ENCODE results near the gene HMGN2. TPM values are rescaled to one million over a fixed set of nuclear protein-coding genes. Genes with fewer than 3 reads are reported as not detected.
A peak's percentile ranks its signal among the peaks of the same experiment; 100 is the strongest.

Gene HMGN2
- total RNA-seq, 1 experiment from 2014 or later: 414 TPM

DNA sequence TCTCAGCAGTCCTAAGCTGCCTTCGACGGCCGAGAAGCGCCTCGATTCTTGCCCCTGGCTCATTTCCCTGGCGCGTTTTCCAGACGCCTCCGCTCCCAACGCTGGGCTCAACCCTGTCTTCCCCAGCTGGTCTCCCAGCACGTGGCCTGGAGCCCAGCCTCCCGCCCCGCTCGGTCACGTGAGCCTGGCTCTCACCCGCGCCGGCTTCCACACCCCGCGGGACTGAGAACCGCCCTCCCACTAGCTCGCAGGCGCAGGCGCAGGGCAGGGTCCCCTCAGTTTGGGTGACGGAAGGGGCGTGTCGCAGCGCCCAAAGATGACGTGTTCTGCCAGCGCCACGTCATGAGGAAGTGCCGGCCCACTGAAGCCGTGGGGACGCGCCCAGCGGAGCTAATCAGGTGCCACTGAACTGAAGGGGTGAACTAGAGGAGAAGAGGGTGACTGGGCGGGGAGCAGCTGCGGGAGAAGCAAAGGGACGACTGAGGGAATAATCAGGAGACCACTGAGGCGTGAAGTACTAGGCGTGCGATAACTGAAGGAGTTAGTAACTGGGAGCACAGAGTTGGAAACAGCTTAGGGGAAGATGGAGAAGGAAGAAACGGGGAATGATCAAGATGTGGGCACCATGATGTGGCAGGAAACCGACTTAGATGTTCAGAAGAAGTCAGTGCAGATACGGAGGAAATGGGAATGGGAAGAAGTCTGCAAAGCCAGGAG, 40.1 kb upstream of the HMGN2 start, which contains the start of gene DHDDS (continued):
- TF ChIP-seq KAT7 (CRISPR knock-in tag; IDR thresholded peaks at IDR 0.05; ENCODE audit: borderline replicate concordance) (peak; percentile 82), ZNF121 (CRISPR knock-in tag; IDR thresholded peaks at IDR 0.05) (peak; percentile 65), CREM (CRISPR knock-in tag; IDR thresholded peaks at IDR 0.05) (peak; percentile 99), ZNF232 (CRISPR knock-in tag; IDR thresholded peaks at IDR 0.05) (no peak), IRF2 (CRISPR knock-in tag; IDR thresholded peaks at IDR 0.05; ENCODE audit: borderline replicate concordance, low read depth) (no peak), CDX4 (CRISPR knock-in tag; IDR thresholded peaks at IDR 0.05; ENCODE audit: borderline replicate concordance) (no peak), JAZF1 (CRISPR knock-in tag; IDR thresholded peaks at IDR 0.05) (no peak), NFATC4 (CRISPR knock-in tag; IDR thresholded peaks at IDR 0.05) (peak; percentile 53), NFYB (CRISPR knock-in tag; conservative IDR thresholded peaks at IDR 0.05; ENCODE audit: low read depth) (no peak), SMAD4 (CRISPR knock-in tag; IDR thresholded peaks at IDR 0.05) (no peak), ATF6 (CRISPR knock-in tag; IDR thresholded peaks at IDR 0.05) (no peak), NR3C1 (CRISPR knock-in tag; conservative IDR thresholded peaks at IDR 0.05; ENCODE audit: low read depth) (no peak), ZSCAN18 (CRISPR knock-in tag; IDR thresholded peaks at IDR 0.05) (no peak), ZNF416 (CRISPR knock-in tag; IDR thresholded peaks at IDR 0.05) (no peak; the same call in 1 of the 2 replicates), ZNF423 (CRISPR knock-in tag; IDR thresholded peaks at IDR 0.05) (peak; percentile 35; the same call in 1 of the 2 replicates), ZNF219 (CRISPR knock-in tag; IDR thresholded peaks at IDR 0.05; ENCODE audit: borderline replicate concordance) (peak; percentile 72; the same call in 1 of the 2 replicates), ZNF396 (CRISPR knock-in tag; IDR thresholded peaks at IDR 0.05; ENCODE audit: borderline replicate concordance) (no peak)
- TF ChIP-seq, protein P1, sequence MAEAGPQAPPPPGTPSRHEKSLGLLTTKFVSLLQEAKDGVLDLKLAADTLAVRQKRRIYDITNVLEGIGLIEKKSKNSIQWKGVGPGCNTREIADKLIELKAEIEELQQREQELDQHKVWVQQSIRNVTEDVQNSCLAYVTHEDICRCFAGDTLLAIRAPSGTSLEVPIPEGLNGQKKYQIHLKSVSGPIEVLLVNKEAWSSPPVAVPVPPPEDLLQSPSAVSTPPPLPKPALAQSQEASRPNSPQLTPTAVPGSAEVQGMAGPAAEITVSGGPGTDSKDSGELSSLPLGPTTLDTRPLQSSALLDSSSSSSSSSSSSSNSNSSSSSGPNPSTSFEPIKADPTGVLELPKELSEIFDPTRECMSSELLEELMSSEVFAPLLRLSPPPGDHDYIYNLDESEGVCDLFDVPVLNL (CRISPR knock-in tag; IDR thresholded peaks at IDR 0.05; ENCODE audit: borderline replicate concordance, low read depth): no peak
- TF ChIP-seq, protein P2, sequence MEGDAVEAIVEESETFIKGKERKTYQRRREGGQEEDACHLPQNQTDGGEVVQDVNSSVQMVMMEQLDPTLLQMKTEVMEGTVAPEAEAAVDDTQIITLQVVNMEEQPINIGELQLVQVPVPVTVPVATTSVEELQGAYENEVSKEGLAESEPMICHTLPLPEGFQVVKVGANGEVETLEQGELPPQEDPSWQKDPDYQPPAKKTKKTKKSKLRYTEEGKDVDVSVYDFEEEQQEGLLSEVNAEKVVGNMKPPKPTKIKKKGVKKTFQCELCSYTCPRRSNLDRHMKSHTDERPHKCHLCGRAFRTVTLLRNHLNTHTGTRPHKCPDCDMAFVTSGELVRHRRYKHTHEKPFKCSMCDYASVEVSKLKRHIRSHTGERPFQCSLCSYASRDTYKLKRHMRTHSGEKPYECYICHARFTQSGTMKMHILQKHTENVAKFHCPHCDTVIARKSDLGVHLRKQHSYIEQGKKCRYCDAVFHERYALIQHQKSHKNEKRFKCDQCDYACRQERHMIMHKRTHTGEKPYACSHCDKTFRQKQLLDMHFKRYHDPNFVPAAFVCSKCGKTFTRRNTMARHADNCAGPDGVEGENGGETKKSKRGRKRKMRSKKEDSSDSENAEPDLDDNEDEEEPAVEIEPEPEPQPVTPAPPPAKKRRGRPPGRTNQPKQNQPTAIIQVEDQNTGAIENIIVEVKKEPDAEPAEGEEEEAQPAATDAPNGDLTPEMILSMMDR (IDR thresholded peaks at IDR 0.05): no peak
- TF ChIP-seq, protein P3, sequence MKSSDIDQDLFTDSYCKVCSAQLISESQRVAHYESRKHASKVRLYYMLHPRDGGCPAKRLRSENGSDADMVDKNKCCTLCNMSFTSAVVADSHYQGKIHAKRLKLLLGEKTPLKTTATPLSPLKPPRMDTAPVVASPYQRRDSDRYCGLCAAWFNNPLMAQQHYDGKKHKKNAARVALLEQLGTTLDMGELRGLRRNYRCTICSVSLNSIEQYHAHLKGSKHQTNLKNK (CRISPR knock-in tag; IDR thresholded peaks at IDR 0.05): no peak
- TF ChIP-seq, protein P4, sequence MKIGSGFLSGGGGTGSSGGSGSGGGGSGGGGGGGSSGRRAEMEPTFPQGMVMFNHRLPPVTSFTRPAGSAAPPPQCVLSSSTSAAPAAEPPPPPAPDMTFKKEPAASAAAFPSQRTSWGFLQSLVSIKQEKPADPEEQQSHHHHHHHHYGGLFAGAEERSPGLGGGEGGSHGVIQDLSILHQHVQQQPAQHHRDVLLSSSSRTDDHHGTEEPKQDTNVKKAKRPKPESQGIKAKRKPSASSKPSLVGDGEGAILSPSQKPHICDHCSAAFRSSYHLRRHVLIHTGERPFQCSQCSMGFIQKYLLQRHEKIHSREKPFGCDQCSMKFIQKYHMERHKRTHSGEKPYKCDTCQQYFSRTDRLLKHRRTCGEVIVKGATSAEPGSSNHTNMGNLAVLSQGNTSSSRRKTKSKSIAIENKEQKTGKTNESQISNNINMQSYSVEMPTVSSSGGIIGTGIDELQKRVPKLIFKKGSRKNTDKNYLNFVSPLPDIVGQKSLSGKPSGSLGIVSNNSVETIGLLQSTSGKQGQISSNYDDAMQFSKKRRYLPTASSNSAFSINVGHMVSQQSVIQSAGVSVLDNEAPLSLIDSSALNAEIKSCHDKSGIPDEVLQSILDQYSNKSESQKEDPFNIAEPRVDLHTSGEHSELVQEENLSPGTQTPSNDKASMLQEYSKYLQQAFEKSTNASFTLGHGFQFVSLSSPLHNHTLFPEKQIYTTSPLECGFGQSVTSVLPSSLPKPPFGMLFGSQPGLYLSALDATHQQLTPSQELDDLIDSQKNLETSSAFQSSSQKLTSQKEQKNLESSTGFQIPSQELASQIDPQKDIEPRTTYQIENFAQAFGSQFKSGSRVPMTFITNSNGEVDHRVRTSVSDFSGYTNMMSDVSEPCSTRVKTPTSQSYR (CRISPR knock-in tag; IDR thresholded peaks at IDR 0.05): peak; percentile 95
- TF ChIP-seq, protein P5, sequence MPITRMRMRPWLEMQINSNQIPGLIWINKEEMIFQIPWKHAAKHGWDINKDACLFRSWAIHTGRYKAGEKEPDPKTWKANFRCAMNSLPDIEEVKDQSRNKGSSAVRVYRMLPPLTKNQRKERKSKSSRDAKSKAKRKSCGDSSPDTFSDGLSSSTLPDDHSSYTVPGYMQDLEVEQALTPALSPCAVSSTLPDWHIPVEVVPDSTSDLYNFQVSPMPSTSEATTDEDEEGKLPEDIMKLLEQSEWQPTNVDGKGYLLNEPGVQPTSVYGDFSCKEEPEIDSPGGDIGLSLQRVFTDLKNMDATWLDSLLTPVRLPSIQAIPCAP (CRISPR knock-in tag; IDR thresholded peaks at IDR 0.05): peak; percentile 51; the same call in 1 of the 2 replicates
- TF ChIP-seq, protein P6, sequence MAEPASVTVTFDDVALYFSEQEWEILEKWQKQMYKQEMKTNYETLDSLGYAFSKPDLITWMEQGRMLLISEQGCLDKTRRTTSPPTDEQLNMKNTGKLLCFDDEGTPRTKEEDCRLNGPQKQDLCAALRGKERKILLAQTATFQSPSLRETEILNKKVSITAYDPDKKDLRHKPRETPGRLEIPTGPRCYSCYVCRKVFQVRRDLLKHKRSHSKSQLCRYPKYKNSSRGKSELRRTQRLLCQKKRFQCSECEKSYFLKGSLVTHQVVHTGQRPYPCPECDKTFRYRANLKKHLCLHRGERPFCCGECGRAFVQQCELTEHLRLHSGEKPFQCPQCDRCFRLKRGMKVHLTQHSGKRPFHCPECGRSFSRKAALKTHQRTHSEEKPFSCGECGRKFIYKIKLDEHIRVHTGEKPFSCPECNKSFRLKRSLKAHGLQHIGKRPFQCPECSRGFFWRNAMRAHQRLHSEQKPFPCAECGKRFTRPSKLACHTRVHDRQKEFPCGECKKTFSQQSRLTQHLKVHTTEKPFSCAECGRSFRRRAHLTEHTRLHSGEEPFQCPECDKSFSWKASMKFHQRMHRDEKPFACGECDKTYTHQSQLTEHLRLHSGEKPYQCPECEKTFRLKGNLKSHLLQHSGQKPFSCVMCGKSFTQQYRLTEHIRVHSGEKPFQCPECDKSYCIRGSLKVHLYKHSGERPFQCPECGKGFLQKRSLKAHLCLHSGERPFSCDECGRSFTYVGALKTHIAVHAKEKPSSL (CRISPR knock-in tag; conservative IDR thresholded peaks at IDR 0.05): no peak
- TF ChIP-seq, protein P7, sequence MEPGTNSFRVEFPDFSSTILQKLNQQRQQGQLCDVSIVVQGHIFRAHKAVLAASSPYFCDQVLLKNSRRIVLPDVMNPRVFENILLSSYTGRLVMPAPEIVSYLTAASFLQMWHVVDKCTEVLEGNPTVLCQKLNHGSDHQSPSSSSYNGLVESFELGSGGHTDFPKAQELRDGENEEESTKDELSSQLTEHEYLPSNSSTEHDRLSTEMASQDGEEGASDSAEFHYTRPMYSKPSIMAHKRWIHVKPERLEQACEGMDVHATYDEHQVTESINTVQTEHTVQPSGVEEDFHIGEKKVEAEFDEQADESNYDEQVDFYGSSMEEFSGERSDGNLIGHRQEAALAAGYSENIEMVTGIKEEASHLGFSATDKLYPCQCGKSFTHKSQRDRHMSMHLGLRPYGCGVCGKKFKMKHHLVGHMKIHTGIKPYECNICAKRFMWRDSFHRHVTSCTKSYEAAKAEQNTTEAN (CRISPR knock-in tag; IDR thresholded peaks at IDR 0.05): 0 out of 2 replicates have a peak, but pooled peaks have one; percentile 42

Data from WTC11 (cell line).